B cell (primary cell): Measurements from ENCODE around the gene ACR.

Experiments used
- EZH2 ChIP-seq: IDR thresholded peaks from 2 replicates; pipeline ENCODE4 v1.6.1; 2012; ENCODE audit warnings: borderline replicate concordance, low read depth, mild to moderate bottlenecking, moderate library complexity, low read length; ENCODE audit not compliant: insufficient read depth, poor library complexity, severe bottlenecking
- TF ChIP-seq, protein P1 (sequence below): fragments of 200-600 bp; IDR thresholded peaks from one replicate; pipeline ENCODE4 v1.8.0; 2022; ENCODE audit warnings: antibody characterized with exemption, mild to moderate bottlenecking

GRCh38 chr22:50737728-50738648, at the start of gene ACR:
- TF ChIP-seq EZH2, result no peak
- TF ChIP-seq, protein P1, sequence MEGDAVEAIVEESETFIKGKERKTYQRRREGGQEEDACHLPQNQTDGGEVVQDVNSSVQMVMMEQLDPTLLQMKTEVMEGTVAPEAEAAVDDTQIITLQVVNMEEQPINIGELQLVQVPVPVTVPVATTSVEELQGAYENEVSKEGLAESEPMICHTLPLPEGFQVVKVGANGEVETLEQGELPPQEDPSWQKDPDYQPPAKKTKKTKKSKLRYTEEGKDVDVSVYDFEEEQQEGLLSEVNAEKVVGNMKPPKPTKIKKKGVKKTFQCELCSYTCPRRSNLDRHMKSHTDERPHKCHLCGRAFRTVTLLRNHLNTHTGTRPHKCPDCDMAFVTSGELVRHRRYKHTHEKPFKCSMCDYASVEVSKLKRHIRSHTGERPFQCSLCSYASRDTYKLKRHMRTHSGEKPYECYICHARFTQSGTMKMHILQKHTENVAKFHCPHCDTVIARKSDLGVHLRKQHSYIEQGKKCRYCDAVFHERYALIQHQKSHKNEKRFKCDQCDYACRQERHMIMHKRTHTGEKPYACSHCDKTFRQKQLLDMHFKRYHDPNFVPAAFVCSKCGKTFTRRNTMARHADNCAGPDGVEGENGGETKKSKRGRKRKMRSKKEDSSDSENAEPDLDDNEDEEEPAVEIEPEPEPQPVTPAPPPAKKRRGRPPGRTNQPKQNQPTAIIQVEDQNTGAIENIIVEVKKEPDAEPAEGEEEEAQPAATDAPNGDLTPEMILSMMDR, result no peak
